Measurements from ENCODE around the gene COL23A1.

DNA sequence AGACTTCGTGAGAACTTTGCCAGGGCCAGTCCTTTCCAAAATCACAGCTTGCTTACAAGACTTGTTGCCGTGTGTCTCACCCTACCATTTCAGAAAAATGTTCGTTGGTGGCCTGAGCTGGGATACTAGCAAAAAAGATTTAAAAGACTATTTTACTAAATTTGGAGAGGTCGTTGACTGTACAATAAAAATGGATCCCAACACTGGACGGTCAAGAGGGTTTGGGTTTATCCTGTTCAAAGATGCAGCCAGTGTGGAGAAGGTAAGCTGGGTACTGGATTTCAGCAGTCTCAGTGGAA, 384.5 kb downstream of the COL23A1 start:
- TF ChIP-seq, protein P1, sequence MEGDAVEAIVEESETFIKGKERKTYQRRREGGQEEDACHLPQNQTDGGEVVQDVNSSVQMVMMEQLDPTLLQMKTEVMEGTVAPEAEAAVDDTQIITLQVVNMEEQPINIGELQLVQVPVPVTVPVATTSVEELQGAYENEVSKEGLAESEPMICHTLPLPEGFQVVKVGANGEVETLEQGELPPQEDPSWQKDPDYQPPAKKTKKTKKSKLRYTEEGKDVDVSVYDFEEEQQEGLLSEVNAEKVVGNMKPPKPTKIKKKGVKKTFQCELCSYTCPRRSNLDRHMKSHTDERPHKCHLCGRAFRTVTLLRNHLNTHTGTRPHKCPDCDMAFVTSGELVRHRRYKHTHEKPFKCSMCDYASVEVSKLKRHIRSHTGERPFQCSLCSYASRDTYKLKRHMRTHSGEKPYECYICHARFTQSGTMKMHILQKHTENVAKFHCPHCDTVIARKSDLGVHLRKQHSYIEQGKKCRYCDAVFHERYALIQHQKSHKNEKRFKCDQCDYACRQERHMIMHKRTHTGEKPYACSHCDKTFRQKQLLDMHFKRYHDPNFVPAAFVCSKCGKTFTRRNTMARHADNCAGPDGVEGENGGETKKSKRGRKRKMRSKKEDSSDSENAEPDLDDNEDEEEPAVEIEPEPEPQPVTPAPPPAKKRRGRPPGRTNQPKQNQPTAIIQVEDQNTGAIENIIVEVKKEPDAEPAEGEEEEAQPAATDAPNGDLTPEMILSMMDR (tag by site-specific recombination; IDR thresholded peaks at IDR 0.05) = no peak
- TF ChIP-seq HOXD13 (CRISPR knock-in tag; IDR thresholded peaks at IDR 0.05; ENCODE audit: borderline replicate concordance) = no peak
- TF ChIP-seq ZNF155 (tag by site-specific recombination; IDR thresholded peaks at IDR 0.05) = no peak
- TF ChIP-seq ZSCAN30 (tag by site-specific recombination; IDR thresholded peaks at IDR 0.05) = no peak
- no peak for TF ChIP-seq ZNF501 (tag by site-specific recombination; IDR thresholded peaks at IDR 0.05)
- TF ChIP-seq, protein P2, sequence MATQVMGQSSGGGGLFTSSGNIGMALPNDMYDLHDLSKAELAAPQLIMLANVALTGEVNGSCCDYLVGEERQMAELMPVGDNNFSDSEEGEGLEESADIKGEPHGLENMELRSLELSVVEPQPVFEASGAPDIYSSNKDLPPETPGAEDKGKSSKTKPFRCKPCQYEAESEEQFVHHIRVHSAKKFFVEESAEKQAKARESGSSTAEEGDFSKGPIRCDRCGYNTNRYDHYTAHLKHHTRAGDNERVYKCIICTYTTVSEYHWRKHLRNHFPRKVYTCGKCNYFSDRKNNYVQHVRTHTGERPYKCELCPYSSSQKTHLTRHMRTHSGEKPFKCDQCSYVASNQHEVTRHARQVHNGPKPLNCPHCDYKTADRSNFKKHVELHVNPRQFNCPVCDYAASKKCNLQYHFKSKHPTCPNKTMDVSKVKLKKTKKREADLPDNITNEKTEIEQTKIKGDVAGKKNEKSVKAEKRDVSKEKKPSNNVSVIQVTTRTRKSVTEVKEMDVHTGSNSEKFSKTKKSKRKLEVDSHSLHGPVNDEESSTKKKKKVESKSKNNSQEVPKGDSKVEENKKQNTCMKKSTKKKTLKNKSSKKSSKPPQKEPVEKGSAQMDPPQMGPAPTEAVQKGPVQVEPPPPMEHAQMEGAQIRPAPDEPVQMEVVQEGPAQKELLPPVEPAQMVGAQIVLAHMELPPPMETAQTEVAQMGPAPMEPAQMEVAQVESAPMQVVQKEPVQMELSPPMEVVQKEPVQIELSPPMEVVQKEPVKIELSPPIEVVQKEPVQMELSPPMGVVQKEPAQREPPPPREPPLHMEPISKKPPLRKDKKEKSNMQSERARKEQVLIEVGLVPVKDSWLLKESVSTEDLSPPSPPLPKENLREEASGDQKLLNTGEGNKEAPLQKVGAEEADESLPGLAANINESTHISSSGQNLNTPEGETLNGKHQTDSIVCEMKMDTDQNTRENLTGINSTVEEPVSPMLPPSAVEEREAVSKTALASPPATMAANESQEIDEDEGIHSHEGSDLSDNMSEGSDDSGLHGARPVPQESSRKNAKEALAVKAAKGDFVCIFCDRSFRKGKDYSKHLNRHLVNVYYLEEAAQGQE (tag by site-specific recombination; IDR thresholded peaks at IDR 0.05) = no peak
- TF ChIP-seq, protein P3, sequence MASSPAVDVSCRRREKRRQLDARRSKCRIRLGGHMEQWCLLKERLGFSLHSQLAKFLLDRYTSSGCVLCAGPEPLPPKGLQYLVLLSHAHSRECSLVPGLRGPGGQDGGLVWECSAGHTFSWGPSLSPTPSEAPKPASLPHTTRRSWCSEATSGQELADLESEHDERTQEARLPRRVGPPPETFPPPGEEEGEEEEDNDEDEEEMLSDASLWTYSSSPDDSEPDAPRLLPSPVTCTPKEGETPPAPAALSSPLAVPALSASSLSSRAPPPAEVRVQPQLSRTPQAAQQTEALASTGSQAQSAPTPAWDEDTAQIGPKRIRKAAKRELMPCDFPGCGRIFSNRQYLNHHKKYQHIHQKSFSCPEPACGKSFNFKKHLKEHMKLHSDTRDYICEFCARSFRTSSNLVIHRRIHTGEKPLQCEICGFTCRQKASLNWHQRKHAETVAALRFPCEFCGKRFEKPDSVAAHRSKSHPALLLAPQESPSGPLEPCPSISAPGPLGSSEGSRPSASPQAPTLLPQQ (tag by site-specific recombination; IDR thresholded peaks at IDR 0.05) = no peak

Data from HEK293 (cell line).